HG03442 (cell line): Measurements from ENCODE around the gene PRDM5.

ENCODE experiments used
- ATAC-seq: cut with Tn5 transposase; IDR thresholded peaks from one replicate; pipeline ENCODE4 v1.9.1; 2021; ENCODE audit warnings: mild to moderate bottlenecking, moderate library complexity; ENCODE audit not compliant: unreplicated experiment

PRDM5 gene

GRCh38 chr4:120824946-120825345 lies 97.6 kb downstream of the PRDM5 start:
- no peak for ATAC-seq

GRCh38 chr4:120821977-120822376 lies 100.5 kb downstream of the PRDM5 start:
- ATAC-seq = no peak

- ATAC-seq = no peak
Measured at GRCh38 chr4:120821029-120821428, 101.5 kb downstream of the PRDM5 start.

- peak; percentile 83 for ATAC-seq
Measured at GRCh38 chr4:120819805-120820437, 102.6 kb downstream of the PRDM5 start.

- ATAC-seq = no peak
Measured at GRCh38 chr4:120816296-120816965, 106.1 kb downstream of the PRDM5 start.

- ATAC-seq = no peak
Measured at GRCh38 chr4:120815361-120815760, 107.2 kb downstream of the PRDM5 start.

- no peak for ATAC-seq
Measured at GRCh38 chr4:120814886-120815285, 107.6 kb downstream of the PRDM5 start.

- ATAC-seq = no peak
Measured at GRCh38 chr4:120812216-120812615, 110.3 kb downstream of the PRDM5 start.

GRCh38 chr4:120809518-120809917 lies 113.0 kb downstream of the PRDM5 start:
- no peak for ATAC-seq

- ATAC-seq = no peak
Measured at GRCh38 chr4:120808475-120809141, 113.9 kb downstream of the PRDM5 start.

GRCh38 chr4:120801137-120801758 lies 121.3 kb downstream of the PRDM5 start:
- no peak for ATAC-seq

GRCh38 chr4:120798570-120798969 lies 124.0 kb downstream of the PRDM5 start:
- no peak for ATAC-seq

- no peak for ATAC-seq
Measured at GRCh38 chr4:120796271-120796670, 126.3 kb downstream of the PRDM5 start.

- ATAC-seq = no peak
Measured at GRCh38 chr4:120785202-120785601, 137.3 kb downstream of the PRDM5 start.

GRCh38 chr4:120777459-120777858 lies 145.1 kb downstream of the PRDM5 start:
- ATAC-seq = no peak

- no peak for ATAC-seq
Measured at GRCh38 chr4:120775431-120775830, 147.1 kb downstream of the PRDM5 start.

GRCh38 chr4:120773641-120774040 lies 148.9 kb downstream of the PRDM5 start:
- no peak for ATAC-seq

GRCh38 chr4:120771907-120772306 lies 150.6 kb downstream of the PRDM5 start:
- no peak for ATAC-seq

GRCh38 chr4:120770897-120771296 lies 151.6 kb downstream of the PRDM5 start:
- no peak for ATAC-seq

GRCh38 chr4:120769227-120769626 lies 153.3 kb downstream of the PRDM5 start:
- ATAC-seq = no peak

GRCh38 chr4:120765260-120765680 lies 157.3 kb downstream of the PRDM5 start:
- no peak for ATAC-seq

GRCh38 chr4:120763650-120764049 lies 158.9 kb downstream of the PRDM5 start:
- no peak for ATAC-seq
